LHCN-M2 (cell line): ENCODE data around the gene SPOCK1. TPM values are rescaled to one million over a fixed set of nuclear protein-coding genes. Genes with fewer than 3 reads are reported as not detected.

Experiments
- DNase-seq: peaks from one replicate; pipeline ENCODE4 v3.0.0-alpha.2; 2012; ENCODE audit warnings: low read depth
- total RNA-seq: library from RNA; depleted of rRNA; stranded (reverse); fragments of >200 nt; gene quantifications from 2 replicates; pipeline ENCODE4 v1.2.3, GENCODE V29; 2014

Gene SPOCK1
- total RNA-seq, 1 experiment from 2014 or later: 23.2 TPM

DNA sequence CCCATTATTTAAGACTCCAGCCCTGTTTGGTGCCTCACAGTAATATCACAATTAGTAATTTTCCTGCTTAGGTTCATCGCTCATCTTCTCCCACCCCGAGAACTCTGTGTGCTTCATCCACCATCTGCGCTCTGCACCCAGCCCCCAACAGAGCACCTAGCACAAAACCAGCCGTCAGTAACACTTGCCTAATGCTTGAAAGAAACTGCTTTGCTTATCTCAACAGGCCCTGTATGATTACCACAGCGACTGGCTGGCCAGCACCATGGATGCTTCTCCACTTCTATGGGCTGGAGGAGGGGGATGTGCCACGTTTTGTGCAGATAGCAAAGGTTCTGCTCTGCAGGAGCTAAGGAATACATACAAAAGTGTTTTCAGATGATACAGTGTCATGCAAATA lies 166.8 kb downstream of the SPOCK1 start:
- DNase-seq: no peak

DNA sequence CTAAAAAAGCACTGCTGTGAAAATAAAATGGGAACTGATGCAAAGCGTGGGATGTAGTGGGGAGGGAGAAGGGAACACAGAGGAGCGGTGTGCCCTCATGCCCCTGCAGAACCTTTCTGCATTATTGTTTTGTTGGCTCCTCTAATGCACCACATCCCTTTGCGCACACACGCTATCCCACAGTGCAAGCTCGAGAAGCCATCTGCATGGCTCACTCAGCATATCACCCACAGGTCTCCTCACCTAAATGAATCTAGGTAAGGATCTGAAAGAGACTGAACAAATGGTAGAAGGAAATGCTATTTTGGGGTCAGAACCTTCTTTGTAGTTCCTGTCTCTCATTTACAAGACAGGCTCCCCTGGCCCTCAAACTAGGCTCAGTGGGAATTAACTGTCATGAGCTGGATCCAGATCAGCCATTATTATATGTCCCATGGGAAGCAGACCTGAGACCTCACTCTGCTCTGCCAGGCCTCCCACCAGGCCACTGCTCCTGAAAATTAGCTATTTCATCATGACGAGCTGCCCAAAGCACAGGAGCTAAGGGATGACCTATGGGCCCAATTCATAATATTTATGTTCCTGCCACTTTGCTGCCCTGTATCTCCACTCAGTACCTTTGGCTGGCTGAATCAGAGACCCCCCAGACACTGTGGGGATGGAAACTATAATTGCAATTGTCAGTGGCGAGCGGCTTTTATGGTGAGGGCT lies 169.4 kb downstream of the SPOCK1 start:
- DNase-seq: no peak

DNA sequence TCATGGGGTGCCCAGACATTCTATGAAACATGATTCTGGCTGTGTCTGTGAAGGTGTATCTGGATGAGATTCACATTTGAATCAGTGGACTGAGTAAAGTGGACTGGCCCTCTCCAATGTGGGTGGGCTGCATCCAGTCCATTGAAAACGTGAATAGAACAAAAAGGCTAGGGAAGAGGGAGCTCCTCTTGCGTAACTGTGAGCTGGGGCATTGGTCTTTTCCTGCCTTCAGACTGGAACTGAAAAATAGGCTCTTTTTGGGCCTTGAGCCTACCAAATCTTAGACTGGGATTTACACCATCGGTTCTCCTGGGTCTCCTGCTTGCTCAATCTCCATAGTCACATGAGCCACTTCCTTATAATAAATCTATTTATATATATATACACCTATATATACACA lies 170.1 kb downstream of the SPOCK1 start:
- no peak for DNase-seq

DNA sequence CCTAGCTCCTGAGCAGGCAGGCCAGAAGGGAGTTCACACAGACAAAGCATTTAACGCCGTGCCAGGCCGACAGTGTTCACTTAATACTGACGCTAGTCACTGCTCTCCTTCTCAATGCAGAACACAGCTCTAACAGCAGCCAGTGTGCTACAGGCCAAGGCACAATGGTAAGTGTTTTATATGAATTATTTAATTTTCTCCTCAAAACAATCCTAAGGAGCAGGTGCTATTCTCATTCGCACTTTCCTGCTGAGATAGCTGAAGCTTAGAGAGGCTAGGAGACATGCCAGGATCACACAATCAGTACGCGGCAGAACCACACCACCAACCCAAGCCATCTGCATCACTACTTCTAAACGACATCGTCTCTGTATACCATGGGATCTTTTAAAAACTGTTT lies 170.7 kb downstream of the SPOCK1 start:
- no peak for DNase-seq

DNA sequence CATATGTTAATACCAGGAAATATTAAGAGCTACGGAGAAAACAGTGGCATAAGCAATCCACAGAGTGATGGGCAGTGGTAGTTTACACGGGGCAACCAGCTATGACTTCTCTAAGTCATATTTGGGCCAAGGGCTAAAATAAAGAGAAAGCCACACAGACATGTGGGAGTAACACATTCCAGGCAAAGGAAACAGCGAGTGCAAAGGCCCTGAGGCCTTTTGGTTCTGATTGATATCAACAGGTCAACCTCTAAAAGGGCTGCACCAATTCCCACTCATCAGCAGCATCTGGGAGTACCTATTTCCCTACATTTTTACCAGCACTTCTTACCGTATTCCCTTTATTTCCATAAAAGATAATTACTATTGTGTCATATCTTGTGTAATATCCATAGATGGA lies 173.4 kb downstream of the SPOCK1 start:
- DNase-seq: no peak

DNA sequence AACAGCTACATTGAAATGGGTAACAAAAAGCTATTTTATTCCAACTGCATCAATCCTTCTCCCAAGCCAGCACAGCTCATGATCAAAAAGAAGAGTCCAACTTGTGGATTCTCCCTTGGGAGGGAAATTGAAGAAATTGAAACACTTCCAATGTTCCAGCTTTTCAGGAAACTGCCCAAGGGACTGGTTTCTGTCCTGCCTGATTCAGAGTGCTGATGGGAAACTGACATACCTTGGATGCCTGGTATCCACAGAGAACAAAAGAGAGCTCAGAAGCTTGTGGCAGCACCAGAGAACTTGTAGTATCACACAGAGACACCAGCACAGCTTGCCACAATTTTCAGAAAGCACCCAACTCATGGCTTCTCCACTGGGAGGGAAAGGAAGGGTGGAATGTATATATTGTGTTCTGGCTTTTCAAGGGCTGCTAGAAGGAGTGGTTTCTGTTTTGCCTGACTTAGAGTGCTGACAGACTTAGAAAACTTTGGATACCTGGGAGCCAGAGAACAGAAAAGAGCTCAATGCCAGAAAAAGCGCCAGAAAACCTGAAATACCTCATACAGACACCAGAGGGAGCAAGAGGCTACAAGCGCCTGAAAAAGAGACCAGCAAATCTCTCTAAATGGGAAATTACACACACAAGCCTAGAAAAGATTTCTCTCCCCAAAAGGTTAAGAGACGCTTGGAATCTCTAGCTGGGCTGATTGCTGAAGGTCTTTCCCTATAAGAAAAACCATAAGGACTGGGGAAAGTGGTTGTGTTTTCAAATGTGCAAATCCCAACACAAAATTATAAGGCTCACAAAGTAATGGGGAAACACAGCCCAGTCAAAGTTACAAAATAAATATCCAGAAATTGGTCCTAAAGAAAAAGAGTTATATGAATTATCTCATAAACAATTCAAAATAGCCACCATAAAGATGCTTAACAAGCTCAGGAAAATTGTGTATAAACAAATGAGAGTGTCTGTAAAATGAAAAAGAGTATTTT lies 178.8 kb downstream of the SPOCK1 start:
- DNase-seq: peak; percentile 65

DNA sequence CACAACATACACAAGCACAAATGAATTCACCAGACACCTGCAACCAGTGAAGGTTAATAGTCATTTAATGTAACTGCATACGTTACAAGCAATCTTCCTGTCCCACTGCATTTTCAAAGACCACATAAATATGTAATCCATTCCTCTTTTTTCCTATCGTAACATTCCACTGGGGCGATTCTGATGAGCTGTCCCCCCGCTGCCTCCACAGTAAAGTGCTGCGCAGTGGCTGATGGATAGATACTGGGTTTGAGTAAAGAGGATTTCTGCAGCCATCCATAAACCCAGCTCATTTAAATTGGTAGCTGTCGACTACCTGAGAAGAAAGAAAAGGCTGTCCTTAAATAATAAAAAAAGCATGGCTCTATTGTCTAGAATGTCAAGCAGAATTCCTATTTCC lies 181.1 kb downstream of the SPOCK1 start:
- DNase-seq: no peak

DNA sequence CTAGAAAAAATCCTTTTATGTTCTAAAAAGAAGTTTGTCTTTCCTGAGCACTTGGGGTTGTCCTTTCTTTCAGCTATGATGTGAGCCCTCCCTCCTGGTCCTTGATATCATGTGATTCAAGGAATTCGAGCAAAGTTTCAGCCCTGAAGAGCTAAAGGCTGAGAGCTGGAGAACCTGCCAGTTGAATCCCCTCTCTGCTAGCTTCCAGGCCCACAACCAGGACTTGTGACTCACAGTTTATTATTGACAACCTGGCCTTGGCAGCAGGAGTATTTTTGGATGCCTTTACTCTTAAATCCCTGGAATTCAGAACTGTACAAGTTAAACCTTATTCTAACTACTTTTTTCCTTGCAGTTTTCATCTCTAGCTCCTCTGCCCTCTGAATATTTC lies 182.8 kb downstream of the SPOCK1 start:
- DNase-seq: peak; percentile 20

- DNase-seq: no peak
These were observed 183.4 kb downstream of the SPOCK1 start for GRCh38 chr5:137315534-137316345.

DNA sequence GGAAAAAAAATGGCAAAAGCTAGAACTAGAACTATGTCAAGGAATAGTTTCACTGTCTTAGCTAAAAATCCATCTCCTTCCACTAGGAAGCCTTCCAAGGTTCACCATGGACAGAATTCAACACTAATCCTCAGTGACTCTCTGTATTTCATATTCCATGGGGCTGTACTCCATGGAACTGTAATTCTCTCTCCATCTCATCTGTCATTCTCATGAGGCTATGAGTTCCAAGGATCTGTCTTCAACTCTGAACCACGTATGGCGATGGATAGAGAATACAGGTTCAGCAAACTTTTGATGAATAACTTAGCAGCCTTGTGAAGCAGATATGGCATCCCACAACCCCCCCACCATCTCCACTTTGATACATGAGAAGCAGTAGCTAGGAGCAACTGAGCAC lies 184.0 kb downstream of the SPOCK1 start:
- DNase-seq: no peak

DNA sequence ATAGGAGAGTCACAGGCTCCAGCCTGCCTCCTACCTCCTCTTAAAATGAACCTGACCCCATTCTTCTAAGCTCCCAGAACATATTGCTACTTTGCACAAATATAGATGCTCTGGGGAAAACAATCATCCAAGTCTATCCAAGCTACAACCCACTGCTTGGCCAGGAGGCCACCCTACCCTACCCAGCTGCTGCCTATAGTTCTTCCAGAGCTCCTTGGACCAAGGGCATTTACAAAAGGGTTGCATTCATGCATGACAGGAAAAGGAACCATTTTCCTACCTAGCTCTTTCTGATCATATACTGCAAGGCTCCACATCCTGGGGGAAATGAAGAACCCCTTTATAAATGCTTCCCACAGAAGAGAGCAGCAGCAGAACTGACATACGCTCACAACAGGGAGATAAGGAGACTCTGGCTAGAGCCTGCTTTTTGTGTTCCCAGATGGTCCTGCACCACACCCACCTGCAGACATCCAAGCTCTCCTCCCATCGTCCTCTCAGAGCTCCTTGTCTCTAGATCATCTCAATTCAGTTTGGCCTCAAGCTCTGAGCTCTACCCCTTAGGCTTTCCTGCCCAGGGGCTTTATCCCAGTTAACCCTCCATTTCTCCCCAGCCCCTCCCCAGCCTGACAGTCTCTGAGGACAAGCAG lies 185.5 kb downstream of the SPOCK1 start:
- no peak for DNase-seq

DNA sequence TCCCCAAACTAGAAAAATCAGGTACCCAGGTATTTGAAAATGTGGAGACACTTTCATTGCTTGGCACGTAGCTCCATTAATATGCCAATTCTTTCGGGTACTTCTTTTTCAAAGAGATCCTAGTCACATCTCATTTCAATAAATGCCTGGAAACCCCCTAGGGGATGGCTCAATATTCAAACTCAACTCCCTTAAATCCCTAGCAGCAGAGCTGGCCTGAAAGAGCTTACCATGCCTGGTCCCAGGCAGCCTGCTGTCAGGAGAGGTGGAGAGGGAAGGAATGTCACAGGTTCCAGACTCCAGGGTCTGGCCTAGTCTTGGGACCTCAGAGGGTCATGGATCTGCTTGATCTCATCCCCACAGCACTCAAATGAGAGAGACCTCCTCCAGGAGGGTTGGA lies 187.1 kb downstream of the SPOCK1 start:
- no peak for DNase-seq

DNA sequence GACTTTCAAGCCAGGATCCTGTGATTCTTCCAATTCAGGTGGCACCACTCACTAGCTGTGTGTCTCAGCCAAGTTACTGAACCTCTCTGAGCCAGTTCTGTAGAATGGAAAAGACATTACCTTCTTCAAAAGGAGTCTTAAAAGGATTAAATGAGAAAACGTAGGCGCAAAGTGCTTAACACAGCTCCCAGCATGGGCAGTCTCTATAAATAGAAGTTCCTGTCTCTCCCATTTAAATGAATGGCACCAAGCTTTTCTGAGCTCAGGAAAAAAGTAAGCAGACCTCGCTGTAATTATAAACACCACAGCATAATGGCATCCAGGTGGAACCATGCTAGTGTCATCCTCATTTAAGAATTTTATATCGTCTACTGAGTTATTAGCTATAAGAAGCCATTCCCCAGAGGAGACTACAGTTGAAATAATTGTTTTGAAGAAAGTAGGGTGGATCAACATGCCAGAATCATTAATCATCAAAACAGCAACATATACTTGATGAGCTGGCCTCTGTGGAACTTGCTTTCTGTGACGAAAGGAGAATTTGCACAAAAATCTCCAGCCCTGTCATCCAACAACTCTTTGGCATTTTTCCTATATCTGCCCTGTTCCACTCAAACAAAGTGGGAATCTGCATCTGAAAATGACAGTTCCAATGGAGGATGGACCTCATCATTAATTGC lies 188.9 kb downstream of the SPOCK1 start:
- DNase-seq: peak; percentile 93

DNA sequence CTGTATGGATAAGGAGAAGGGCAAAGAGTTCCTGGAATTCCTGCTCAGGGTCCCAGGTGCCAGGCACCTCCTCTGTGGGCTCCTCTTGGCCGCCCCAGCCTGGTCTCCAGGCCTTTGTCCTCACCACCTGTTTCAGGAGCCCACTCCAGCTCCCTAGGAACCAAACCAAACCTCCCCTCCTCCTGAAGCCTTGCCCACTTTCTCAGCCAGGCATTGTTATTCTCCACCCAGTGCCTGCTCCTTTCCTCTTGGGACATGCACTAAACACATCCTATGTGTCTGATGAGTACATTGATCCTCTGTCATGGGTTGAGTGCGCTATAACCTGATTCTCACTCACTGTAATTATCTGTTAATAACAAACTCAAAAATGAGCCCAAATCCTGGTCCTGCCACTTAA lies 189.8 kb downstream of the SPOCK1 start:
- DNase-seq: no peak

DNA sequence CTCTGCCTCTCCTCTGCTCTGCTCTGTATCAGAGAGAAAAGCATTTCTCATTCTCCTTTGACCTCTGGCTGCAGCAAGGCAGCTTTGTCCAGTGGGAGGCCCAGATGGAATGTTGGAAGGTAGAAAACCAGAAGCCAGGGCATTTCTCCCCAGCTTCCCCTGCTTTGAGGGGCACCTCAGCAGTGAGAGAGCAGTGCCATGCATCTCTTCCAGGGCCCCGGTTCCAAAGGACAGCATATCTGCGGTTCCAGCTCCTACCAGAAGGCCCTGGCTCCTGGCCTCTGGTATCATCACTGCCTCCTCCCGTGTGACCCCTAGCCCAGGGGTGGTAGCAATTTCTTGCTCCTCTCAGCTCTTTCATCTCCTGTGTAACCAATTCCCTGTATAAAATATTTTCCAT lies 190.8 kb downstream of the SPOCK1 start:
- no peak for DNase-seq

- no peak for DNase-seq
These were observed 192.2 kb downstream of the SPOCK1 start for GRCh38 chr5:137306903-137307302.

GRCh38 chr5:137305971-137306602 lies 193.0 kb downstream of the SPOCK1 start:
- no peak for DNase-seq

GRCh38 chr5:137304226-137304874 lies 194.8 kb downstream of the SPOCK1 start:
- no peak for DNase-seq

GRCh38 chr5:137303509-137303908 lies 195.6 kb downstream of the SPOCK1 start:
- DNase-seq: no peak
